GM21786 (cell line): ENCODE measurements around the gene IL4I1.
"Not testable (repeated sequence)": the region's sequence is repeated elsewhere in the genome, so short reads cannot be mapped to it uniquely, and the experiment has no call there.

ENCODE experiments used
- ATAC-seq: cut with Tn5 transposase; IDR thresholded peaks from one replicate; pipeline ENCODE4 v1.9.1; 2021; ENCODE audit not compliant: unreplicated experiment

IL4I1 gene

GRCh38 chr19:49896863-49897621, at the start of gene IL4I1:
Gene IL4I1 (minus strand): TSS chr19:49896887. CDS start chr19:49896160, 727 bp downstream.
- peak; percentile 54 for ATAC-seq

- ATAC-seq, result no peak
These were observed 49.7 kb upstream of the IL4I1 start for GRCh38 chr19:49946415-49946814.

- ATAC-seq, result not testable (repeated sequence)
These were observed 47.9 kb upstream of the IL4I1 start for GRCh38 chr19:49944567-49944966.

- no peak for ATAC-seq
These were observed 43.8 kb upstream of the IL4I1 start for GRCh38 chr19:49940482-49940791.

- ATAC-seq, result no peak
These were observed 43.2 kb upstream of the IL4I1 start for GRCh38 chr19:49939721-49940481.

GRCh38 chr19:49938662-49939061, 42.0 kb upstream of the IL4I1 start:
- no peak for ATAC-seq

GRCh38 chr19:49937750-49938381, 41.2 kb upstream of the IL4I1 start:
- no peak for ATAC-seq

- no peak for ATAC-seq
These were observed 39.9 kb upstream of the IL4I1 start for GRCh38 chr19:49936549-49936948.

- no peak for ATAC-seq
These were observed 37.0 kb upstream of the IL4I1 start for GRCh38 chr19:49933643-49934042.

- no peak for ATAC-seq
These were observed 36.0 kb upstream of the IL4I1 start for GRCh38 chr19:49932731-49933131.

GRCh38 chr19:49932041-49932451, 35.4 kb upstream of the IL4I1 start:
- no peak for ATAC-seq

GRCh38 chr19:49931293-49932040, 34.8 kb upstream of the IL4I1 start:
- no peak for ATAC-seq

GRCh38 chr19:49930483-49931011, 33.9 kb upstream of the IL4I1 start:
- ATAC-seq, result no peak

- peak; percentile 64 for ATAC-seq
These were observed 33.2 kb upstream of the IL4I1 start for GRCh38 chr19:49929611-49930482.

- peak; percentile 42 for ATAC-seq
These were observed 32.5 kb upstream of the IL4I1 start, which contains the start of the genes ATF5 and NUP62 for GRCh38 chr19:49929121-49929610. Gene ATF5 (plus strand): TSS chr19:49929205. CDS start chr19:49930851, 1,646 bp downstream. Gene NUP62 (minus strand): TSS chr19:49929504. CDS start chr19:49909807, 19,697 bp downstream.

GRCh38 chr19:49927526-49928264, 31.0 kb upstream of the IL4I1 start:
- no peak for ATAC-seq

- ATAC-seq, result no peak
These were observed 29.8 kb upstream of the IL4I1 start for GRCh38 chr19:49926515-49926914.

GRCh38 chr19:49925486-49925885, 28.8 kb upstream of the IL4I1 start:
- ATAC-seq, result no peak

- not testable (repeated sequence) for ATAC-seq
These were observed 28.2 kb upstream of the IL4I1 start for GRCh38 chr19:49924881-49925210.
